HG03342 (cell line): Measurements from ENCODE around the gene PPP6R2.

Experiments
- ATAC-seq: cut with Tn5 transposase; IDR thresholded peaks from one replicate; pipeline ENCODE4 v1.9.1; 2021; ENCODE audit warnings: mild to moderate bottlenecking, moderate library complexity; ENCODE audit not compliant: unreplicated experiment

PPP6R2 gene

GRCh38 chr22:50342651-50343540 is at the start of gene PPP6R2:
Gene PPP6R2 (plus strand): TSS chr22:50343327. CDS start chr22:50393909, 50,582 bp downstream.
- ATAC-seq = peak; percentile 63

- ATAC-seq = no peak
Measured at GRCh38 chr22:50293441-50294318, 49.4 kb upstream of the PPP6R2 start.

GRCh38 chr22:50294319-50294656 is 48.8 kb upstream of the PPP6R2 start:
- no peak for ATAC-seq

GRCh38 chr22:50296658-50297490 is 46.3 kb upstream of the PPP6R2 start:
- ATAC-seq = no peak

GRCh38 chr22:50297510-50298265 is 45.4 kb upstream of the PPP6R2 start:
- ATAC-seq = no peak

- ATAC-seq = no peak
Measured at GRCh38 chr22:50298266-50298637, 44.9 kb upstream of the PPP6R2 start.

- ATAC-seq = no peak
Measured at GRCh38 chr22:50298937-50299784, 44.0 kb upstream of the PPP6R2 start.

- ATAC-seq = no peak
Measured at GRCh38 chr22:50299785-50300619, 43.1 kb upstream of the PPP6R2 start.

- no peak for ATAC-seq
Measured at GRCh38 chr22:50300620-50301257, 42.4 kb upstream of the PPP6R2 start.

GRCh38 chr22:50301581-50301991 is 41.5 kb upstream of the PPP6R2 start:
- no peak for ATAC-seq

- ATAC-seq = no peak
Measured at GRCh38 chr22:50302041-50302541, 41.0 kb upstream of the PPP6R2 start.

- ATAC-seq = no peak
Measured at GRCh38 chr22:50302564-50302963, 40.6 kb upstream of the PPP6R2 start.

GRCh38 chr22:50303515-50303847 is 39.6 kb upstream of the PPP6R2 start:
- ATAC-seq = no peak

- no peak for ATAC-seq
Measured at GRCh38 chr22:50303848-50304527, 39.1 kb upstream of the PPP6R2 start.

- ATAC-seq = no peak
Measured at GRCh38 chr22:50304528-50305392, 38.4 kb upstream of the PPP6R2 start.

- ATAC-seq = no peak
Measured at GRCh38 chr22:50305393-50305922, 37.7 kb upstream of the PPP6R2 start.
